ENCODE measurements around the gene OR13H1. TPM values are rescaled to one million over a fixed set of nuclear protein-coding genes. Genes with fewer than 3 reads are reported as not detected.

The OR13H1 gene, protein sequence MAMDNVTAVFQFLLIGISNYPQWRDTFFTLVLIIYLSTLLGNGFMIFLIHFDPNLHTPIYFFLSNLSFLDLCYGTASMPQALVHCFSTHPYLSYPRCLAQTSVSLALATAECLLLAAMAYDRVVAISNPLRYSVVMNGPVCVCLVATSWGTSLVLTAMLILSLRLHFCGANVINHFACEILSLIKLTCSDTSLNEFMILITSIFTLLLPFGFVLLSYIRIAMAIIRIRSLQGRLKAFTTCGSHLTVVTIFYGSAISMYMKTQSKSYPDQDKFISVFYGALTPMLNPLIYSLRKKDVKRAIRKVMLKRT
- polyA plus RNA-seq: not detected in 2 replicates

DNA sequence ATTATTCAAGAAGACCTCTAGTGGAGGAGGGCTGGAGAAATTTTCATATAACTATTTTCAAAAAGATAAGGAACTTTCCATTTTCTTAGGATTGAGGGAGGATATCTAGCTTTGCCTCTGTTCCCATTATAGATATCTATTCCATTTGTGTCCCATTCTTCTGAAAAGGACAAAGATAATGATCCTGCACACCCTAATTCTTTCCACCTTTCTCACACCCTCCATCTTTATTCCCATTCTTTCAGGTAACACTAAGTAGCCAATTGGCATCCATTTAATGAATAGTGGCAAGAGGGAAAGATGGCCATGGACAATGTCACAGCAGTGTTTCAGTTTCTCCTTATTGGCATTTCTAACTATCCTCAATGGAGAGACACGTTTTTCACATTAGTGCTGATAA lies at the start of gene OR13H1:
Gene OR13H1 (plus strand): TSS at position 301 of the 400 bp plus-strand sequence. CDS start 0 bp downstream, at position 301.

